Lower leg skin (tissue), 3 donors: Measurements from ENCODE around the gene NDUFAF8.

Experiments
- CTCF ChIP-seq, 3 donors: fragments of 450-650 bp; IDR thresholded peaks; one replicate each; pipeline ENCODE4 v1.5.1; 2016; ENCODE audit warnings: antibody characterized with exemption in 3 of 3, mild to moderate bottlenecking in 3 of 3, moderate library complexity in 2 of 3
- POLR2A ChIP-seq, 2 donors: fragments of 450-650 bp; IDR thresholded peaks; one replicate each; pipeline ENCODE4 v1.6.1; 2016 to 2017; ENCODE audit warnings: antibody characterized with exemption in 2 of 2, mild to moderate bottlenecking in 1 of 2, moderate library complexity in 1 of 2

GRCh38 chr17:81252987-81253329 lies 13.8 kb downstream of the NDUFAF8 start:
- TF ChIP-seq CTCF (IDR thresholded peaks at IDR 0.05), result no peak
- TF ChIP-seq POLR2A (IDR thresholded peaks at IDR 0.05), result no peak
